ENCODE results near the gene ADK.
"Not testable (repeated sequence)": the region's sequence is repeated elsewhere in the genome, so short reads cannot be mapped to it uniquely, and the experiment has no call there.

Gene ADK

DNA sequence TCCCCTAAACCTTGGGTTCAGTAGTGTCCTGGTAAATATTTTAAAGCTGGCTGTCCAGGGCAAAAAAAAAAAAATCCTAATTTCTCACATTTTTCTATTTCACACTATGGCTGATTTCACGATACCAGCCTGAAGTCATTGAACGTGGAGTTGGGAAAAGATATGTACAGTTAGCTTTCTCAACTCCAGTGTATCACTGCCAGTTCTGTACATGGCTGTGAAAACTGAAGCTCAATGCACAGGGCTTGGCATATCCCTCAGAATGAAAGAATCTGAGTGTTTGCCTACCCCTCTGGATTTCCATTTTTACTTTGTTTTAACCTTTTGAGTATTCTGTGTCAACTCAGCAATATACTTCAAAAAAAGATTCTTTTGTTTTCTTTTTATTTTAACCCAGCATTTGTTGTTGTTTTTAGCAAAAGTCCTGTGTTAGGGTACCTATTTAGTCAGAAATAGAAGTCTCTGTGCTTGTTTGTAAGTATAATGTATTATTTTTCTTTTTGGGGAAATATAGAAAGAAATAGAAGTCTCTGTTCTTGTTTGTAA lies 274.5 kb downstream of the ADK start:
- no peak for DNase-seq (ENCODE audit: low read depth)

DNA sequence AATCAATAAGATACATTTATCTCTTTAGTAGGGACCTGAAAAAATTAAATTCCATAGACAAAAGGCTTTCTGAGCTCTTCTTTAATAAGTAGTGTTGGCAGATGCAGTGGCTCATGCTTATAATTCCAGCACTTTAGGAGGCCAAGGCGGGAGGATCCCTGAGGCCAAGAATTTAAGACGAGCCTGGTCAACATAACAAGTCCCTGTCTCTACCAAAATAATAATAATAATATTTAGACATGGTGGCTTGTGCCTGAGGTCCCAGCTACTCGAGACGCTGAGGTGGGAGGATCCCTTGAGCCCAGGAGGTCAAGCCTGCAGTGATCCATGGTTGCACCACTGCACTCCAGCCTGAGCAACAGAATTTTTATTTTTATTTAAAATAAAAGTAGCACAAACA lies 280.8 kb downstream of the ADK start:
- no peak for DNase-seq (ENCODE audit: low read depth)

- DNase-seq (ENCODE audit: low read depth): peak; percentile 34
Observed at GRCh38 chr10:74432841-74433594, 282.0 kb downstream of the ADK start.

DNA sequence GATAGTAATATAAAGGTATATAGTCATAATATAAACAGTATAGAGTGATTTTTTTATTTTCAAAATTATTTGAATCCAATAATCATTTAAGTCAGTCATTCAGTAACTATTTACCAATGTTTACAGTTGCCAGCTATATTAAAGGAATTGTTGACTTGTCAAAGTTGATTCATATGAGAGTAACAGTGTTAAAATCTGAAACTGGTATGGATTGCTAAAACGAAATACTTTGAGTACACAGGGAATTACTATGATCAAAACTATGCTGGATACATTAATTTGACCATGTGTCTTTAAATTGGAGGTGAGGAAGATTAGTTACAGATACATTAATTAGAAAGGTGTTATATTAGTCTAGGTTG lies 282.6 kb downstream of the ADK start:
- no peak for DNase-seq (ENCODE audit: low read depth)

DNA sequence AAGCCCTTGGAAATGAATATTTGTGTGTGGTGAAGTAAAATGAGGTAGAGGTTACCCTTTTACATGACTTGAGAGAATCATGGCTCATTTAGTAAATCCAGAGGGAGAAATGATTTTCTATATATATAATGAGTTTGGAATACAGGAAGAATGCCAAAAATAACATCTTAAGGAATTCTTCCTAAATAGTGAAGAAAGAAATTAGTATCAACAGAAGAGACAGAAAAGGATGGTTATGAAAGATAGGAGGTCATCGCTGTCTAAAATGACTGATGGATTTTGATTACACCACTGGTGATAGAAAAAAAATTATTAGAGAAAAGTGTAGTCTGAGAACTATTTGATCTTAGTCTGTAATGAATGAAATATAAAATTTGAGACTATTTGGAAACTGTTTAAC lies 283.0 kb downstream of the ADK start:
- no peak for DNase-seq (ENCODE audit: low read depth)

DNA sequence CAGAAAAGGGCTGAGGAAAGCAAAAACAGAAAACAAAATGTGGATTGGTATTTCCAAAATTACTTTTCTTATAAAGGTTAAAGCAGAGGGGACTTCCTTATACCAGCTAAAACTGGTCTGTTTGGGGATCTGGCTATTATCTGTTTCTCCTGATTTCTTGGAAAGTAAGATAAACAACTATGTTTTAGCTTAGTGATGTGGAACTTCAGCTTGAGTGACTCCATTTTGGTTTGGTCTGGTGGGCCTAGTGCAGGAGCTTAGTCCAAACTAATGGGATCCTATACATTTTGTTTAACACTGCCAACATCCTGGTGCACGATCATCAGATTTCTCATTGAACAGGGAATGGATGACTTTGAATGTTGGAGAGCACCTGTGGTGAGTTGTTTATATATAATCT lies 283.5 kb downstream of the ADK start:
- DNase-seq (ENCODE audit: low read depth): no peak

DNA sequence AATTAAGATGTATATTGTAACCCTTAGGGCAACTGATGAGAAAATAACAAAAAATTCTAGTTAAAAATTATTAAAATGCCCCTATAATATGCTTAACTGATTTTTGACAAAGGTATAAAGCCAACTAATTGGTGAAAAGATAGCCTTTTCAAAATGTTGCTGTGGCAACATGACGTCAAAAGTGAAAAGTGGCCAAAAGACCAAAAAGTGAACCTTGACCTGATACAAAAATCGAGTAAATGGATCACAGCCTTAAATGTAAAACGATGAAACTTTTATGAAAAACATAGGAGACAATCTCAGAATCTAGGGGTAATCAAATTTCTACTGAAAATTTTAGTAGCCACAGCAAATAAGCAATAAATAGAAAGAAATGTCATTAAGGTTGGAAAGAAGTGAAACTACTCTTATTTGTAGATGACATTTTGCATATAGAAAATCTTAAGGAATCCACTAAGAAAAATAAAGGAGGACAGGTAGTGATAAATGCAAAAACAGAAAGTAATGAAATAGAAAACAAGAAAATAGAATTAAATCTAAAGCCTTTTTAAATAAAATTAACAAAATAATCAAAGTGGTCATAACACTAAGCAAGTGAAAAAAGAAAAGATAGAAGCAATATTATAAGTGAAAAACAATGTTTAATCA lies 285.6 kb downstream of the ADK start:
- DNase-seq (ENCODE audit: low read depth): no peak

GRCh38 chr10:74437822-74438221 lies 286.8 kb downstream of the ADK start:
- no peak for DNase-seq (ENCODE audit: low read depth)

DNA sequence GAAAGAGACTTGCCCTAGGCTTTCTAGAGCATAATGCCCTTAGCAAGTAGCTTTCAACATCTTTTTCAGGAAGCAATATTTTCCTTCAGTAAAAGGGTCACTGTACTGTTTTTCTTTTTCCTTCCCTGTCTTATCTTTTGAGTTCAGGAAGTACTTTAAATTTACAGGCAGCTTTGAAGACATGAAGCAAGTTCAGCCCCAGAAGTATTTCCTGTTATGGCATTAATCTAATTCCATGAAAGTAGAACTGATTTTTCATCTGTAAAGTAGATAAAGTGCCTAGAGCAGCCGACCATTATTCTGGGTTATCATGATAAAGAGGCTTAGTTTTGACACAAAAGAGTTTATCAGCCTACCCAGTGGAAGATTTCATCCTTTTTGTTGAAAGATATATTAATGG lies 288.2 kb downstream of the ADK start:
- no peak for DNase-seq (ENCODE audit: low read depth)

DNA sequence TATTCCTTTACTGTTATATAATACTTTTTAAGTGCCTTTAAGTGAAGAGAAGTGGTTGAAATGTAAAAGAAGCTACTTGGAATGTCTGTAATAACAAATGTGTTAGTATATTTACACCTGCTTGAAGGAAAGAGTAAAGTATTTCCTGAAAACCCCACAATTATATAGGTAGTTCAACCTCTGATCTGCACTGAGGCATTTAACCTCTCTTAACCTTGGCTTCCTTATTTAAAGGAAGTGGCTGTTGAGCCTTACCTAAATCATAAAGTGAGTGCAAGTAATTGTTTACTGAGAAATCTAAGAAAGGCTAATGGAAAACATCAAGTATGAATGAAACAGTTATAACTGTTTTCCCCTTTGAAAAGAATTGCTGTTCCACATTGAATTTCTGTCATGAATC lies 294.5 kb downstream of the ADK start:
- no peak for DNase-seq (ENCODE audit: low read depth)

- DNase-seq (ENCODE audit: low read depth): no peak
Observed at GRCh38 chr10:74450602-74451001, 299.6 kb downstream of the ADK start.

GRCh38 chr10:74451127-74451829 lies 300.3 kb downstream of the ADK start:
- no peak for DNase-seq (ENCODE audit: low read depth)

GRCh38 chr10:74453169-74453568 lies 302.1 kb downstream of the ADK start:
- DNase-seq (ENCODE audit: low read depth): no peak

- DNase-seq (ENCODE audit: low read depth): not testable (repeated sequence)
Observed at GRCh38 chr10:74457478-74457877, 306.5 kb downstream of the ADK start.

DNA sequence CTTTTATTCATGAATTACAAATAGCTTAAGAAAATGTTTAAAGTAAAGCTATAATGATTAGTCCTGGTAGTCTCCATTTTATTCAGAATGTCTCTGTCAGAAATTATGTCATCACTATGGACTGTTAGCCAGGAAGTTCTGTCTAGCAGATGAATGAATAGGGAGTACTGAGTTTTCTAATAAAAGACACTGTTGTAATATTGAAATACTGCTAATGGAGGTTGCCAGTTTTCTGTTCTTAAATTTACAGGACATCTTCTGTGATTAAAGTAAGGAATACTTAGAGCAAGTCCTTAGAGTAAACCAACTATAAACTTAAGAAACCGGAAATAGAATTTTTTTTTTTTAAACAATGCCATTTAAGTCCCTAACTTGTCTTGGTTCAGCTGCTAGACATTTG lies 309.8 kb downstream of the ADK start:
- DNase-seq (ENCODE audit: low read depth): no peak

GRCh38 chr10:74474022-74474713 lies 323.1 kb downstream of the ADK start:
- no peak for DNase-seq (ENCODE audit: low read depth)

- not testable (repeated sequence) for DNase-seq (ENCODE audit: low read depth)
Observed at GRCh38 chr10:74476162-74476706, 325.2 kb downstream of the ADK start.

DNA sequence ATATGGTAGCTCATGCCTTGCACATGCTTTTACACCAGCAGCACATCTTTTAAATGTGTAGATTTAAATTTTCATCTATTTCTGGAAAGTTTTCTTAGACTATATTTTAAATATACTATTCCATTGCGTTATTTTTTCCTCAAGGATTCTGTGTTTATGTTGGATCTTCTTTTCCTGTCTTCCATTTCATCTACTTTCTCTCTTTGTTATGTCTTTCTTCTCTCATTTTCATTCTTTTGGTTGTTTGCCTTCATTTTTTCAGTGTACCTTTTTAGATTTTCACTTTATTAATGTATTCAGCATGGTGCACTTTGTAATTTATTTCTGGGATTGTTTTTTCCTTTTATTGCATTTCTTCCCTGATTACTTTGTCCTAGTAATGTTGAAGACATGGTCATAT lies 329.8 kb downstream of the ADK start:
- no peak for DNase-seq (ENCODE audit: low read depth)

DNA sequence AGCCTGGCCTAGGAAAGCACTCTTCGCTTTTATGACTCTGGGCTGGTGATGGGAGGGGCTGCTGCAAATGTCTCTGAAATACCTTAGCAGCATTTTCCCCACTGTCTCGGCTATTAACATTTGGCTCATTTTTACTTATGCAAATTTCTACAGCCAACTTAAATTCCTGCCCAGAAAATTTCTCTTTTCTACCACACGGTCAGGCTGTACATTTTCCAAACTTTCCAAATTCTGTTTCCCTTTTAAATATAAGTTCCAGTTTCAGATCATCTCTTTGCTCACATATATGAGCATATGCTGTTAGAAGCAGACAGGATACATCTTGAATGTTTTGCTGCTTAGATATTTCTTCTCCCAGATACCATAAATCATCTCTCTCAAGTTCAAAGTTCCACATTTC lies 332.3 kb downstream of the ADK start:
- DNase-seq (ENCODE audit: low read depth): no peak

- no peak for DNase-seq (ENCODE audit: low read depth)
Observed at GRCh38 chr10:74485283-74485682, 334.3 kb downstream of the ADK start.

DNA sequence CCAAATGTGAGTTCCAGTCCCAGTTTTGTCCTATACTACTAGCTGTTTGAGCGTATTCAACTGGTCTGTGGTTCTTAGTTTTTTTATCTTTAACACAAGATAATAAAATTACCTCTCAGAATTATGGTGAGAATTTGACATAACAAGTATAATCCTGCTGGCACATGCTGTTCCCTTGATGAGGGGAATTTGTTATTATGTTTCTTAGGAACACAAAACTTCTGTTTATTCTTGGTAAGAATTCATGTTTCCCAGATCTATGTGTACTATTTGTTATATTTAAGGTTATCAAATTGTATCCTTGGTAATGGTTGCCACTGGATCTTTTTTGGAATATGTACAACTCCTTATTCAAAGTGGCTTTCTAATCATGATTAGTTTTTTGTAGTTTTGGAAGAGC lies 335.6 kb downstream of the ADK start:
- DNase-seq (ENCODE audit: low read depth): no peak

DNA sequence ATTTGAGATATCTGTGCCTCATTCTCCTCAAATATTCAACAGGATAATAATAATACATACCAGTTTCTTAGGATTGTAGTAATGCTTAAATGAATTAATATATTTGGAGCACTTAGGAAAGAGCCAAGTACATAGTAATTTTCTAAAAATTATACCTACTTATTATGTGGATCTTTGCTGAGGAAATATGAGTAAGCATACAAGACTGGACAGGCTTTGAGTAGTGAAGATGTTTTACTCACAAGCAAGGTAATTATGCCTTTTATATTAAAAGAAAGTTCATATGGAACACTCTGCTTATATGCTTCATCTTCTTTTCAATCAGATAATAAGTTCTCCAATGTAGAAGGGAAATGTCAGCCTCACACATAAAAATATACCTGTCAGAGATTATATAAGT lies 337.9 kb downstream of the ADK start:
- DNase-seq (ENCODE audit: low read depth): no peak

Measured in non-pigmented ciliary epithelial cell (primary cell).